ENCODE measurements around the gene WDR37. TPM values are rescaled to one million over a fixed set of nuclear protein-coding genes. Genes with fewer than 3 reads are reported as not detected.

WDR37 gene
- total and polyA plus RNA-seq, 2 donors (not counting 1 experiment from before 2014, with no cell fraction given) = 17.3 to 33.2 TPM

GRCh38 chr10:1163831-1164230 lies 107.6 kb downstream of the WDR37 start:
- TF ChIP-seq CTCF (IDR thresholded peaks at IDR 0.05) = no peak
- no peak for TF ChIP-seq EZH2 (IDR thresholded peaks at IDR 0.05; ENCODE audit: borderline replicate concordance, insufficient read depth, low read depth, low read length, poor library complexity, severe bottlenecking)
- Histone ChIP-seq H3K27me3 (replicated peaks in 1 of 4; ENCODE audit: control extremely low read depth in 1 of 4, control insufficient read depth in 3 of 4, insufficient read depth in 4 of 4, low read length in 3 of 4) (no peaks in the 10 kb centered on the region), H3K9ac (ENCODE audit: low read length) (no peak overlapping the region), H3K36me3 (replicated peaks in 1 of 2; ENCODE audit: control extremely low read depth in 1 of 2, control insufficient read depth in 1 of 2, extremely low read depth in 1 of 2, insufficient read depth in 2 of 2, low read length in 1 of 2) (no peaks in the 10 kb centered on the region), H3K27ac (ENCODE audit: low read length in 2 of 2) (no peak overlapping the region), H3K4me1 (ENCODE audit: control insufficient read depth in 2 of 2, insufficient read depth in 2 of 2, low read length in 2 of 2) (no peaks in the 10 kb centered on the region), H3K4me2 (replicated peaks; ENCODE audit: low read depth, low read length, poor library complexity, severe bottlenecking) (no peak overlapping the region), H4K20me1 (ENCODE audit: control insufficient read depth, insufficient read depth, low read length, poor library complexity, severe bottlenecking) (no peaks in the 10 kb centered on the region), H3K9me3 (ENCODE audit: control extremely low read depth in 1 of 3, control insufficient read depth in 2 of 3, insufficient read depth in 1 of 3, low read length in 2 of 3) (peaks cover 0 to 4% (median 0%) of the 10 kb centered on the region in 3 donors), H2AFZ (ENCODE audit: insufficient read depth, low read depth, low read length, poor library complexity, severe bottlenecking) (no peak overlapping the region), H3K4me3 (ENCODE audit: control extremely low read depth in 1 of 5, extremely low read depth in 1 of 5, insufficient read depth in 1 of 5, low read depth in 2 of 5, low read length in 4 of 5) (no peak overlapping the region), H3K79me2 (ENCODE audit: control insufficient read depth, insufficient read depth, low read length) (no peaks in the 10 kb centered on the region)
- H3K27ac Mint-ChIP-seq = no peak overlapping the region
- H3K4me3 Mint-ChIP-seq = no peak overlapping the region
- WGBS (ENCODE audit: insufficient coverage) = no CpG with 5 or more reads among the region's 5 CpGs
- H3K27me3 Mint-ChIP-seq = peaks cover 6% of the 10 kb centered on the region
- DNase-seq (no peak), ATAC-seq (ENCODE audit: low read depth) (no peak)
- CTCF ChIA-PET = no interaction called here
- intact Hi-C loops (cut with micrococcal nuclease) = no loop called here
- peaks cover 1% of the 10 kb centered on the region for H3K4me1 Mint-ChIP-seq
- H3K9me3 Mint-ChIP-seq (ENCODE audit: insufficient read depth) = no peaks in the 10 kb centered on the region
- POLR2A ChIA-PET = no interaction called here

GRCh38 chr10:1166101-1166827 lies 110.1 kb downstream of the WDR37 start:
- H3K36me3 ChIP-seq (replicated peaks in 1 of 2; ENCODE audit: control extremely low read depth in 1 of 2, control insufficient read depth in 1 of 2, extremely low read depth in 1 of 2, insufficient read depth in 2 of 2, low read length in 1 of 2) = no peaks in the 10 kb centered on the region
- Mint-ChIP-seq H3K27ac (no peak overlapping the region), H3K9me3 (ENCODE audit: insufficient read depth) (no peaks in the 10 kb centered on the region), H3K4me1 (peaks cover 1% of the 10 kb centered on the region), H3K27me3 (peaks cover 12% of the 10 kb centered on the region), H3K4me3 (no peak overlapping the region)
- H3K9me3 ChIP-seq (ENCODE audit: control extremely low read depth in 1 of 3, control insufficient read depth in 2 of 3, insufficient read depth in 1 of 3, low read length in 2 of 3) = peaks cover 0 to 3% (median 0%) of the 10 kb centered on the region in 3 donors
- no peak overlapping the region for H3K4me2 ChIP-seq (replicated peaks; ENCODE audit: low read depth, low read length, poor library complexity, severe bottlenecking)
- no peak for DNase-seq
- no peaks in the 10 kb centered on the region for H3K4me1 ChIP-seq (ENCODE audit: control insufficient read depth in 2 of 2, insufficient read depth in 2 of 2, low read length in 2 of 2)
- H3K9ac ChIP-seq (ENCODE audit: low read length) = no peak overlapping the region
- no peak for ATAC-seq (ENCODE audit: low read depth)
- H3K4me3 ChIP-seq (ENCODE audit: control extremely low read depth in 1 of 5, extremely low read depth in 1 of 5, insufficient read depth in 1 of 5, low read depth in 2 of 5, low read length in 4 of 5) = no peak overlapping the region
- ChIA-PET CTCF (no interaction called here), POLR2A (no interaction called here)
- WGBS (ENCODE audit: insufficient coverage) = 93% methylated on average over 12 of the region's 15 CpGs
- intact Hi-C loops (cut with micrococcal nuclease) = no loop called here
- no peaks in the 10 kb centered on the region for H4K20me1 ChIP-seq (ENCODE audit: control insufficient read depth, insufficient read depth, low read length, poor library complexity, severe bottlenecking)
- no peak overlapping the region for H3K27ac ChIP-seq (ENCODE audit: low read length in 2 of 2)
- no peaks in the 10 kb centered on the region for H3K27me3 ChIP-seq (replicated peaks in 1 of 4; ENCODE audit: control extremely low read depth in 1 of 4, control insufficient read depth in 3 of 4, insufficient read depth in 4 of 4, low read length in 3 of 4)
- H3K79me2 ChIP-seq (ENCODE audit: control insufficient read depth, insufficient read depth, low read length) = no peaks in the 10 kb centered on the region
- H2AFZ ChIP-seq (ENCODE audit: insufficient read depth, low read depth, low read length, poor library complexity, severe bottlenecking) = no peak overlapping the region
- TF ChIP-seq CTCF (IDR thresholded peaks at IDR 0.05) (no peak), EZH2 (IDR thresholded peaks at IDR 0.05; ENCODE audit: borderline replicate concordance, insufficient read depth, low read depth, low read length, poor library complexity, severe bottlenecking) (no peak)

Data from B cell (primary cell).